Measurements from ENCODE around the gene SLIT3.

- no peak for TF ChIP-seq POLR2AphosphoS5 (IDR thresholded peaks at IDR 0.05; ENCODE audit: low read depth, low read length)
- no peak for TF ChIP-seq POLR2A (IDR thresholded peaks at IDR 0.05; ENCODE audit: low read depth, low read length)
- TF ChIP-seq TAF1 (IDR thresholded peaks at IDR 0.05; ENCODE audit: low read depth, low read length), result no peak
- no peak for TF ChIP-seq SPI1 (IDR thresholded peaks at IDR 0.05; ENCODE audit: low read depth, low read length)
Observed at GRCh38 chr5:168842571-168843205, 458.3 kb downstream of the SLIT3 start.

All from GM12891 (cell line).